SK-N-SH (cell line): ENCODE data around the gene FAM229A. TPM values are rescaled to one million over a fixed set of nuclear protein-coding genes. Genes with fewer than 3 reads are reported as not detected.

Experiments used
- CTCF ChIA-PET: fragments of 300-600, 350-600 bp; formaldehyde crosslinking; extraction: SDS; loops from one replicate; lab custom pipeline; 2021; lab: Yijun Ruan, JAX
- POLR2A ChIA-PET: fragments of 350-600 bp; sonication (Branson Sonifier 250); formaldehyde crosslinking; extraction: SDS; loops from one replicate; lab custom pipeline; 2020; ENCODE audit warnings: antibody characterized with exemption, inconsistent platforms; lab: Yijun Ruan, JAX
- DNase-seq: peaks from one replicate; pipeline ENCODE4 v3.0.0; 2012
- H2AFZ ChIP-seq: fragments of 200-600 bp; sonication (generic); 2 replicates; pipeline ENCODE4 v1.8.1; 2016; ENCODE audit warnings: antibody characterized with exemption, mild to moderate bottlenecking, low read depth
- H3F3A ChIP-seq: fragments of 200-600 bp; sonication (generic); replicated peaks from 2 replicates; pipeline ENCODE3; 2016; ENCODE audit warnings: antibody characterized with exemption, mild to moderate bottlenecking; ENCODE audit not compliant: insufficient read depth
- H3K27ac ChIP-seq, 2 experiments: fragments of 200-500 bp in 1 of 2; fragments of 200-600 bp in 1 of 2; sonication (Bioruptor generic) in 1 of 2; sonication (generic), shearing (Covaris generic) in 1 of 2; 2 replicates each; pipeline versions ENCODE4 v1.5.1 to v1.6.1; 2014 to 2016; ENCODE audit warnings: low read depth in 2 of 2, inconsistent platforms in 1 of 2, low read length in 1 of 2, mild to moderate bottlenecking in 1 of 2, mixed read lengths in 1 of 2
- H3K27me3 ChIP-seq: fragments of 200-600 bp; sonication (generic), shearing (Covaris generic); 2 replicates; pipeline ENCODE4 v1.6.1; 2016; ENCODE audit warnings: mixed run types; ENCODE audit not compliant: insufficient read depth
- H3K36me3 ChIP-seq, 2 experiments: fragments of 200-500 bp in 1 of 2; fragments of 200-600 bp in 1 of 2; sonication (Bioruptor generic) in 1 of 2; sonication (generic) in 1 of 2; replicated peaks in 1 of 2; 2 replicates each; pipeline versions ENCODE3 to v1.5.1; 2014 to 2016; ENCODE audit warnings: low read length in 1 of 2, mild to moderate bottlenecking in 1 of 2; ENCODE audit not compliant: insufficient read depth in 2 of 2, control insufficient read depth in 1 of 2
- H3K4me1 ChIP-seq, 2 experiments: fragments of 200-500 bp in 1 of 2; fragments of 200-600 bp in 1 of 2; sonication (Bioruptor generic) in 1 of 2; sonication (generic), shearing (Covaris generic) in 1 of 2; 2 replicates each; pipeline versions ENCODE4 v1.5.1 to v1.6.1; 2014 to 2016; ENCODE audit warnings: low read depth in 1 of 2, low read length in 1 of 2, mixed run types in 1 of 2; ENCODE audit not compliant: insufficient read depth in 2 of 2, control insufficient read depth in 1 of 2
- H3K4me2 ChIP-seq: fragments of 200-600 bp; sonication (generic), shearing (Covaris generic); 2 replicates; pipeline ENCODE4 v1.6.1; 2017; ENCODE audit warnings: mixed run types
- H3K4me3 ChIP-seq, 2 experiments: fragments of 200-500 bp in 1 of 2; fragments of 200-600 bp in 1 of 2; sonication (Bioruptor generic) in 1 of 2; sonication (generic), shearing (Covaris generic) in 1 of 2; 2 replicates each; pipeline versions ENCODE4 v1.5.1 to v1.8.1; 2014 to 2016; ENCODE audit warnings: low read depth in 2 of 2, inconsistent platforms in 1 of 2, low read length in 1 of 2, mild to moderate bottlenecking in 1 of 2, mixed read lengths in 1 of 2, moderate library complexity in 1 of 2
- H3K79me2 ChIP-seq: fragments of 200-600 bp; sonication (generic); 2 replicates; pipeline ENCODE4 v1.8.1; 2017; ENCODE audit warnings: mild to moderate bottlenecking; ENCODE audit not compliant: insufficient read depth
- H3K9ac ChIP-seq: fragments of 200-600 bp; sonication (generic); 2 replicates; pipeline ENCODE4 v1.6.1; 2017; ENCODE audit warnings: mixed run types
- H3K9me2 ChIP-seq: fragments of 200-600 bp; sonication (generic); 2 replicates; pipeline ENCODE4 v1.6.1; 2017; ENCODE audit warnings: mixed run types
- H3K9me3 ChIP-seq: fragments of 200-600 bp; sonication (generic); 2 replicates; pipeline ENCODE4 v1.6.1; 2017; ENCODE audit warnings: mixed run types, mild to moderate bottlenecking, moderate library complexity
- H4K20me1 ChIP-seq: fragments of 200-600 bp; sonication (generic); 2 replicates; pipeline ENCODE4 v1.6.1; 2017; ENCODE audit warnings: mild to moderate bottlenecking, mixed run types; ENCODE audit not compliant: insufficient read depth
- CTCF ChIP-seq: fragments of 200-600 bp; sonication (generic); IDR thresholded peaks from 2 replicates; pipeline ENCODE4 v1.6.1; 2017; ENCODE audit warnings: antibody characterized with exemption, mild to moderate bottlenecking, moderate library complexity
- ELF1 ChIP-seq: IDR thresholded peaks from 2 replicates; pipeline ENCODE4 v1.4.0; 2012
- EP300 ChIP-seq, 2 experiments: IDR thresholded peaks; 2 replicates each; pipeline versions ENCODE4 v1.4.0 to v1.6.1; 2012; ENCODE audit warnings: borderline replicate concordance in 1 of 2, low read depth in 1 of 2, low read length in 1 of 2
- FOXJ3 ChIP-seq: sonication (generic); formaldehyde crosslinking; IDR thresholded peaks from 2 replicates; pipeline ENCODE4 v1.5.1; 2020; ENCODE audit warnings: mild to moderate bottlenecking, missing genetic modification reagents
- GATA2 ChIP-seq: sonication (generic); formaldehyde crosslinking; IDR thresholded peaks from 2 replicates; pipeline ENCODE4 v1.5.0; 2020; ENCODE audit warnings: mild to moderate bottlenecking, missing genetic modification reagents
- JUND ChIP-seq: IDR thresholded peaks from 2 replicates; pipeline ENCODE4 v1.4.0; 2012
- MAX ChIP-seq: IDR thresholded peaks from 2 replicates; pipeline ENCODE4 v1.4.0; 2012; ENCODE audit warnings: low read depth
- MXI1 ChIP-seq: IDR thresholded peaks from 2 replicates; pipeline ENCODE4 v1.6.1; 2012; ENCODE audit warnings: mild to moderate bottlenecking, low read depth, low read length, improper control_type of control experiment
- PBX3 ChIP-seq: IDR thresholded peaks from 2 replicates; pipeline ENCODE4; 2012
- POLR2AphosphoS5 ChIP-seq: IDR thresholded peaks from 2 replicates; pipeline ENCODE4 v1.6.1; 2012; ENCODE audit warnings: low read depth, low read length
- RCOR1 ChIP-seq: fragments of 150-350 bp; IDR thresholded peaks from 2 replicates; pipeline ENCODE4 v1.6.1; 2017; ENCODE audit warnings: antibody characterized with exemption, low read length
- RFX5 ChIP-seq: IDR thresholded peaks from 2 replicates; pipeline ENCODE4 v1.6.1; 2012; ENCODE audit warnings: mild to moderate bottlenecking, improper control_type of control experiment, low read length
- SIN3A ChIP-seq: IDR thresholded peaks from 2 replicates; pipeline ENCODE4 v1.6.1; 2012; ENCODE audit warnings: low read depth, mild to moderate bottlenecking, low read length, moderate library complexity, borderline replicate concordance
- TAF1 ChIP-seq: IDR thresholded peaks from 2 replicates; pipeline ENCODE4 v1.6.1; 2012; ENCODE audit warnings: low read depth, mild to moderate bottlenecking, low read length, moderate library complexity, borderline replicate concordance
- TCF12 ChIP-seq: IDR thresholded peaks from 2 replicates; pipeline ENCODE4 v1.4.0; 2012
- TEAD4 ChIP-seq: IDR thresholded peaks from 2 replicates; pipeline ENCODE4 v1.4.0; 2012; ENCODE audit warnings: mild to moderate bottlenecking, borderline replicate concordance; ENCODE audit not compliant: insufficient read depth
- USF1 ChIP-seq: IDR thresholded peaks from 2 replicates; pipeline ENCODE4 v1.4.0; 2012; ENCODE audit warnings: low read depth, borderline replicate concordance
- USF2 ChIP-seq: fragments of 150-350 bp; IDR thresholded peaks from 2 replicates; pipeline ENCODE4 v1.6.1; 2017; ENCODE audit warnings: antibody characterized with exemption, low read length, low read depth, borderline replicate concordance
- YY1 ChIP-seq: IDR thresholded peaks from 2 replicates; pipeline ENCODE4 v1.4.0; 2012; ENCODE audit warnings: low read depth, mild to moderate bottlenecking
- ZBTB33 ChIP-seq: IDR thresholded peaks from 2 replicates; pipeline ENCODE4 v1.4.0; 2012; ENCODE audit warnings: low read depth, borderline replicate concordance
- WGBS: methylation state at CpG from one replicate; pipeline ENCODE4 v1.1.6; 2017; ENCODE audit warnings: low lambda C conversion rate; 5-methylcytosine and 5-hydroxymethylcytosine counted together
- polyA plus RNA-seq, 3 experiments: library from polyadenylated mRNA; depleted of rRNA; stranded (reverse); fragments of >200 nt; gene quantifications; 2 replicates each; pipeline ENCODE4 v1.2.3, GENCODE V29; 2012

The FAM229A gene
- polyA plus RNA-seq, 1 of the 3 experiments (the other 2 are of a cell fraction), result 8.0 TPM

- H3K4me2 ChIP-seq, result no peak overlapping the region; the same call in 1 of the 2 replicates
- TF ChIP-seq RCOR1 (no peak), ELF1 (no peak), FOXJ3 (CRISPR knock-in tag) (no peak), CTCF (no peak), TAF1 (no peak), YY1 (no peak), PBX3 (no peak), TCF12 (no peak), USF1 (no peak), EP300 (IDR thresholded peaks at IDR 0.05; ENCODE audit: borderline replicate concordance in 1 of 2, low read depth in 1 of 2, low read length in 1 of 2) (no peak), USF2 (no peak), TEAD4 (no peak), RFX5 (no peak), MXI1 (no peak), SIN3A (no peak), ZBTB33 (no peak), MAX (no peak), GATA2 (CRISPR knock-in tag) (no peak), POLR2AphosphoS5 (no peak), JUND (no peak)
- CTCF ChIA-PET, result interaction anchor here (1.1 to 3.7 kb wide), 6 partner anchors 8 to 121 kb away, joined by 3 to 24 read pairs (median 4); partner anchors contain the start of gene BSDC1
Measured at GRCh38 chr1:32336963-32337675, 25.2 kb downstream of the FAM229A start.

More at GRCh38 chr1:32336963-32337675, 25.2 kb downstream of the FAM229A start:
- H2AFZ ChIP-seq, result no peak overlapping the region
- no peak overlapping the region for H3K27ac ChIP-seq
- no peaks in the 10 kb centered on the region for H3K27me3 ChIP-seq
- H3K9ac ChIP-seq, result no peak overlapping the region
- H3K4me1 ChIP-seq, result peaks cover 8 to 31% of the 10 kb centered on the region in 2 experiments; a peak in 3 of 4 replicates
- peaks cover 14 to 22% of the 10 kb centered on the region in 2 experiments for H3K36me3 ChIP-seq
- H3K9me3 ChIP-seq, result no peaks in the 10 kb centered on the region
- WGBS, result 80% methylated on average over 2 of the region's 8 CpGs
- H3F3A ChIP-seq, result peaks cover 11% of the 10 kb centered on the region
- POLR2A ChIA-PET, result interaction anchor here (1.3 to 2.1 kb wide), 4 partner anchors 9 to 25 kb away, joined by 4 to 24 read pairs (median 6); no protein-coding TSS in a partner anchor
- H3K4me3 ChIP-seq, result no peak overlapping the region
- no peaks in the 10 kb centered on the region for H3K9me2 ChIP-seq
- H3K79me2 ChIP-seq, result peaks cover 36% of the 10 kb centered on the region
- DNase-seq, result no peak
- peaks cover 27% of the 10 kb centered on the region for H4K20me1 ChIP-seq
